Cerebellar cortex (tissue), 1 donor: ENCODE data around the gene ACAP1.

Experiments used
- DNase-seq: peaks from one replicate; pipeline ENCODE4 v3.0.0-alpha.2; 2015; ENCODE audit warnings: low spot score

ACAP1 gene, protein sequence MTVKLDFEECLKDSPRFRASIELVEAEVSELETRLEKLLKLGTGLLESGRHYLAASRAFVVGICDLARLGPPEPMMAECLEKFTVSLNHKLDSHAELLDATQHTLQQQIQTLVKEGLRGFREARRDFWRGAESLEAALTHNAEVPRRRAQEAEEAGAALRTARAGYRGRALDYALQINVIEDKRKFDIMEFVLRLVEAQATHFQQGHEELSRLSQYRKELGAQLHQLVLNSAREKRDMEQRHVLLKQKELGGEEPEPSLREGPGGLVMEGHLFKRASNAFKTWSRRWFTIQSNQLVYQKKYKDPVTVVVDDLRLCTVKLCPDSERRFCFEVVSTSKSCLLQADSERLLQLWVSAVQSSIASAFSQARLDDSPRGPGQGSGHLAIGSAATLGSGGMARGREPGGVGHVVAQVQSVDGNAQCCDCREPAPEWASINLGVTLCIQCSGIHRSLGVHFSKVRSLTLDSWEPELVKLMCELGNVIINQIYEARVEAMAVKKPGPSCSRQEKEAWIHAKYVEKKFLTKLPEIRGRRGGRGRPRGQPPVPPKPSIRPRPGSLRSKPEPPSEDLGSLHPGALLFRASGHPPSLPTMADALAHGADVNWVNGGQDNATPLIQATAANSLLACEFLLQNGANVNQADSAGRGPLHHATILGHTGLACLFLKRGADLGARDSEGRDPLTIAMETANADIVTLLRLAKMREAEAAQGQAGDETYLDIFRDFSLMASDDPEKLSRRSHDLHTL

DNA sequence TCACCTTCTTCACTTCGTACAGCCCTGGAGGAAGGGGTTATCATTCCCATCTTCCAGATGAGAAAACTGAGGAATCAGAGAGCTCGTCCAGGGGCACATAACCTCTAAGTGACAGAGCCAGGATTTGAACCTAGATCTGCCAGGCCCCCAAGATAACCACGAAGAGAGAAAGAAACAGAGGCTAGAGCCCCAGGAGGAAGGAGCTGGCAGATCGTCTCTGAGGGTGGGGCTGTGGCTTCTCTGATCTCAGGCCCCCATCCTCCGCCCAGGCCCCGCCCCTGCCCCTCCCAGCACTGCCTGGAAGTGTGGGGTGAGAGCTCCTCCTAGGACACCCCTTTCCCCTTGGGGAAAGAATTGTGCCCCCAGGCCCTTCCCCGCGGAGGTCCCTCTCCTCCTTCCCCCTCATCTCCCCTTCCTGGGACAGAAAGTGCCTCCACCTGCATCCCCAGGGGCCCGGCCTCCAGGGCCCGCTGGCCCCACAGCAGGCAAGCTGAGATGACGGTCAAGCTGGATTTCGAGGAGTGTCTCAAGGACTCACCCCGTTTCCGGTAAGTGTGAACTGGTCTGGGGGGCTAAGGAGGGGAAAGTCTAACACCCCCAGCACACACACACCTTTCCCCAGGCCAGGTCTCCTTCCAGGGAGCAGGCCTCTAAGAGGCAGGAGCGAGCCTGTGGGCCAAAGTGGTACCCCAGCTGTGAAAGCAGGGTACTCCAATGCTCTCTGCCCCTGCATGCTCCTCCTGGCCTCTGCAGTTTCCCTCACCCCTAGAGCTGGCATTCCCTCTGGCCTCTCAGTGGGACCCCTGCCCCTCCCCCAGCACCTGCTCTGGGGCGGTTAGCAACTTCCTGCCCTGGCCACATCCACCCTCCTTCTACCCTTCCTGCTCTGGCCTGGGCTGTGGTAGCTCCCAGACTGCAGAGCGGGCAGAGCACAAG is at the start of gene ACAP1:
TSS of gene ACAP1 (plus strand) at position 290 of the 936 bp plus-strand sequence. CDS start at position 496, 206 bp downstream.
- no peak for DNase-seq

DNA sequence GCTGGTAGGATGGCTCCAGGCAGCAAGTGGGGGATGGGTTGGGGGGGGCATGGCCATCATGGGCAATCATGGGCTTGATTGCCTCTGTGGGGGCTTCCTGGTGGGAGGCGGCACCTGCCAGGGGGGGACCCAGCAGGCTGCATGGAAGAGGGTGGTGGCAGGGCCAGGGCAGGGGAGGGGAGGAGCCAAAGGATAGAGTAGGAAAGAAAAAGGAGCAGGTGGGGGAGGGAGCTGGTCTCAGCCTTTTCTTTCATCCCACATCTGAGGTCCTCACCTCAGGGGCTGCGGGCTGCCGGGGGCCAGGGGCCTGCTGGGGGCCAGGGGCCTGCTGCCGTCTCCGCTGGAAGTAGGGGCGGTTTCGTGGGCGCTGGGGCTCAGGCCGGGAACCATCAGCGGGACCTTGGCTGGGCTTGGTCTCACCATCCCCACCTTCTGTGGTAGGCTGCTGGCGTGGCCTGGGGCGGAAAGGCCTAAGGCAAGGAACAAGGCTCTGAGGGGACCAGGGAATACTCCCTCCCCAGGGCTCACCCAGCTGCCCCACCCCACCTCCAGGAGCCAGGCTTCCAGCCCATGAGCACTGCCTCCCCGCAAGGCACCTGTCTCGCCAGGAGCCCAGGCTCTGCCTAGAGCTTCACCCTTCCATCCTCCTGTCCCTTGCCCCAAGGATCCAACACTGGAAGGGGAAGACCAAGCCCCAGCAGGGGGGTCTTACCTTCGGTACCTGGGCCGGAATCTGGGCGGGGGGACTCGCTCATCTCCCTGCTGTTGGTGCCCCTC is 46.9 kb upstream of the ACAP1 start:
- no peak for DNase-seq

DNA sequence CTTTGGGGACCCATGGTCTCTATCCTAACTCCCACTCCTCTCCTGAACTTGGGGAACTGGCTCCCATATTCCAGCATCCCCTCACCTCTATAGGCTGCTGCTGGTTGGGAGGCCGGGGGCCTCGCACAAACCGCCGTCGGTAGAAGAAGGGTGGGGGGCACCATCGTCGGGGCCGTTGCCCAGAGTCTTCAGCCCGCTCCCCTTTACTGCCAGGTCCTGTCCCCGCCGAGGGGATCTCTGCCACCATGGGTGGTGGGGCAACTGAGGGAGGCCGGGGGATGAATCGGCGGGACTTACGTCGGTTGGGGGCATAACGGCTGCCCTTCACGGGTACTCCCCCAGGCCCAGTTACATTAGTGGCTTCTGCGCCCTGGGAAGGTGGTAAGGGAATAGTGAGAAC is 46.2 kb upstream of the ACAP1 start:
- DNase-seq = no peak

DNA sequence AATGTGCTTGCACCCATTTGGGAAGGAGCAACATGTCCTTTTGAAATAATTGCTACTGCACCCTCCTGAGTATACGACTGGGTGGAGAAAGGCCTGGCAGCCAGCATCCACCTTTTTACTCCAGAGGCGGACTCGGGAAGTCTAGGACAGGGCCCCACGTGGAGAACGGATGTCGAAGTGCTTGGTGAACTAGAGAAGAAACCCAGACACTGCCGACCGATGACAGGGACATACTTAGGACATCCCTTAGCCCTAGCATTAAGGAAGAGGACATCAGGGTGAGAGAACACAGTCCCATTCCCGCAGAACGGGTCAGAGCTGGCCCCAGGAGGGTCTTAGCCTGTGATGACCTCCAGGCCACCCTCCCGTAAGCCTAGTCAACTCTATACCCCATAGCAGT is 45.6 kb upstream of the ACAP1 start:
- no peak for DNase-seq

DNA sequence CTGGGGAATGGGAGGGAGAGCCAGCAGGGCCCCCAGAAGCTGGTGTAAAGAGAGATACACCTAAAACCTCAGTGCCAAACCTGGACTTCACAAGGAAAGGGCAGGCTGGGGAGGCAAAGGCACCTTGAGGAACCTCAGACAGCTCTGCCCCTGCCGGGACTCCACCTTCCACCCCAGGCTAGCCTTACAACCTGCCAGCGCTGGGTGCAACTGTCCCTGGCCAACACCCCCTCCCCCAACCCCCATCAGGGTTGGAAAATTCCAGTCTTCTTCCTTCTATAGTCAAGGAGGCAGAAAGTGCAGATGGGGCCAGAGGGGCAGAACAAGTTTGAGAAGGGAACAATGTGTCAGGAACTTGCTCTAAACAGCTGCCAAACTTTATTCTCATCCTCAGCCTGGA is 44.1 kb upstream of the ACAP1 start:
- no peak for DNase-seq

DNA sequence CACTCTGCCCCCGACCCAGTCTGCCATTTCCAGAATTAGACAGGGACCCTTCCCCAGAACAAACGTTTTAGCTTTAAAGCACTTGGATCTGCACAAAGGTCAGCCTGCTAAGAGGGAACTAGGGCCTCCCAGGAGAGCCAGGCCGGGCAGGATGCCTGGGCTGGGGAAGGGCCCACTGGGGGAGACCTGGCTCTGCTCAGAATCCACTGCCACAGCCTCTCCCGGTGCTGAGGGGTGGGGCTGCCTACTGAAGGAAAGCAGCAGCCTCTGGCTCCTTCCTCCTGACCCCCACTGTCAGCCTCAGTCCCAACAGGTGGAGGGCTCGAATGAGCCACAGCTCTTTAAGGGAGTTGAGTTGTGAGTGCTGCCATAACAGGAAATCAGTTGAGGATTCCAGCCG is 43.6 kb upstream of the ACAP1 start:
- DNase-seq = no peak

DNA sequence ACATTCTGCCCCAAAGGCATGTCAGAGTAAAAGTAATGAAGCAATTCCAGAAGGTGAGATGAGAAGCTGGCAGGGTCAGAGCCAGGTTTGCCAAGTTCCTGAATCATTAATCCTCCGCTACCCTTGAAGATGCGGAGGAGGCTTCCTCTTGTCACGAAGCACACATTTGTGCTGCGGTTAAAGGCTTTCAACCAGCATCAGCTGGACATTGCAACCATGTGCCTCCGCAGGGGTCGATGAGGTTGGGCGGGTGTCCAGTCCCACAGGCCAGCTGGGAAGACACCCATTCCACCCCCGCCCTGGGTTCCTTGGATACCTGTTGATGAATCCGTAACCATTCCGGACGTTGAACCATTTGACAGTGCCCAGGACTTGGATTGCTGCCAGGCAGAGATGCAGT is 43.2 kb upstream of the ACAP1 start:
- no peak for DNase-seq

DNA sequence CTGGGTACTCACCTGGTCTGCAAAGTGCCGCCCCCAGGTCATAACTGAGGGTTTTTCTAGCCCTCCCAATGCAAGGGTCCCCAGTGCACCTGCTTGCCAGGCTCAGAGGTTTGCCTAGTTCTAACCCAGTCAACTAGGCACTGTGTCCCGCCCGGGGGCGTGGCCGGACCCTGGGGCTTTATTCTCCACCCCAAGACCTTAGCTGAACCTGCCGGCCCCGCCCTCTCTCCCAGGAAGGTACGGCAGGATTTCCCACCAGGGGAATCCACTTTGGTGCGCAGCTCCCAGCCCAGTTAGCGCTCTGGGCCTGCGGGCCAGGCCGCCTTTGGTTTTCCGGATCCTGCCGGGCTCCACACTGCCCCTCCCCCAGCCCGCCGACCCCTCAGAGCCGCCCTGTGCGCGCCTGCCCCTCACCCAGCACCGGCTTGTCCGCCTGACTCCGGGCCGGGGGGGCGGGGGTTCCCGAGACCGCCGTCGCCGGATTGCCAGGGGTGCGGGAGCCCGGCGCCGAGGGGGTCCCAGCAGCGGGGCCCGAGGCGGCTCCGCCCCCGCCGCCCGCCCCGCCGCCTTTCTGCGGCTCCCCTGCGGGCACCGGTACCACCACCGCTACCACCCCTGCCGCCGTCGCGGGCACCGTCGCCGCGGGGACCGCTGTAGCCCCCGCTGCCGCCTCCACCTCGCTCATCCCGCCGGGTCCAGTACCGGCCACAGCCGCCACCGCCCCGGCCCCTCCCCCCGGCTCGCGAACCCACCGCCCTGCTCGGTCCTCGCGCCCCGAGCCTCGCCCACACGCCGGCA is 42.3 kb upstream of the ACAP1 start:
- no peak for DNase-seq

DNA sequence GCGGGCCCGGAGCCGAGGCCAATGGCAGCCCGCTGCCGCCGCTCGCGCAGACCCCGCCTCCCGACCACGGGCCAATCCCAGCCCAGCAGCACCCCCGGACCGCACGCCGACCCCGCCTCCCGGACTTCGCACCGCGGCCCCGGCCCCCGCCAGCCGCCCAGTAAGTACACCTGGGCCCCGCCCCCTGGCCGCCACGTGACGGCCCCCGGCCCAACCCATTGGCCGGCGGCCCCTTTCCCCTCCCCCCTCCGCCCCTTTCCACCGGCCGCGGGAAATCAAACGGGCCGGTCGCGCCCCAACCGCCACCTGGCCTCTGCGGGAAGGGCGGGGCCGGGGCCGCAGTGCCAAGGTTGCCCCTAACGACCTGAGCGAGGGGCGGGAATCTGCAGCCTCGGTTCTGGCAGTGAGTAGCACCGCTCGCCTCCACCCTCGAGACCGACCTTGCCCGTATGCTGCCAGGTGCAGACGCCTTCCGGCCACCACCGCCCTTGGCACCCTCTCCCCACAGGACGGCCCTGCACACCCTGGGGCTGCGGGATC is 41.6 kb upstream of the ACAP1 start, which contains the start of gene YBX2:
TSS of gene YBX2 (minus strand) at position 26 of the 540 bp plus-strand sequence. CDS start 139 bp downstream, outside the sequence.
- peak; percentile 71 for DNase-seq

DNA sequence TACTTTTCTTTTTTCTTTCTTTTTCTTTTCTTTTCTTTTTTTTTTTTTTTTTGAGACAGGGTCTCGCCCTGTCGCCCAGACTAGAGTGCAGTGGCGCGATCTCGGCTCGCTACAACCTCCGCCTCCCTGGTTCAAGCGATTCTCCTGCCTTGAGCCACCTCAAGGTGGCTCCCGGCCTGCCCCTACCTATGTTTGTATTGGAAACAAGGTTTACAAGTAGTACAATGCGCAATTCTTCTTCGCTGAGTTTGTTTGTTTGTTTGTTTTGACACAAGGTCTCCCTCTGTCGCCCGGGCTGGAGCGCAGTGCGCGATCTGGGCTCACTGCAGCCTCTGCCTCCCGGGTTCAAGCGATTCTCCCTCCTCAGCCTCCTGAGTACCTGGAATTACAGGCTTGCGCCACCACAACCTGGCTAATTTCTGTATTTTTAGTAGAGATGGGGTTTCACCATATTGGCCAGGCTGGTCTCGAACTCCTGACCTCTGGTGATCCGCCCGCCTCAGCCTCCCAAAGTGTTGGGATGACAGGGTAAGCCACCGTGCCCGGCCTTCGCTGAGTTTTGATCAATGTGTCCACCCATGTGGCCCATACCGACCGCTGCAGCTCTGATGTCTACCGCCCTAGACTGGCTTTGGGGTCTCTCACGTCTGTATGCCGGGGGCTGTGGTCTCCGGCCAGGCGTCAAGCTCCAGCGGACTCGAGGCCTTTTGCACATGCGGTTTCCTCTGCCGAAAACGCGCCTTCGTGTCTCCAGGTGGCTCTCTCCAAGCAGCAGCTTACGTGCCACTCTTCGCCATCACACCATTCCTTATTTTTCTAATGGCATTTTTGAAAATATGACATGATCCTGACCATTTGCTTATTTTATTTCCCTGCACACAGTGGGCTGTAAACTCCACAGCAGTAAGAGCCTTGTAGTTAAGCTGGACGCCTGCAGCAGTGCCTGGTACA is 40.8 kb upstream of the ACAP1 start:
- DNase-seq = peak; percentile 39

DNA sequence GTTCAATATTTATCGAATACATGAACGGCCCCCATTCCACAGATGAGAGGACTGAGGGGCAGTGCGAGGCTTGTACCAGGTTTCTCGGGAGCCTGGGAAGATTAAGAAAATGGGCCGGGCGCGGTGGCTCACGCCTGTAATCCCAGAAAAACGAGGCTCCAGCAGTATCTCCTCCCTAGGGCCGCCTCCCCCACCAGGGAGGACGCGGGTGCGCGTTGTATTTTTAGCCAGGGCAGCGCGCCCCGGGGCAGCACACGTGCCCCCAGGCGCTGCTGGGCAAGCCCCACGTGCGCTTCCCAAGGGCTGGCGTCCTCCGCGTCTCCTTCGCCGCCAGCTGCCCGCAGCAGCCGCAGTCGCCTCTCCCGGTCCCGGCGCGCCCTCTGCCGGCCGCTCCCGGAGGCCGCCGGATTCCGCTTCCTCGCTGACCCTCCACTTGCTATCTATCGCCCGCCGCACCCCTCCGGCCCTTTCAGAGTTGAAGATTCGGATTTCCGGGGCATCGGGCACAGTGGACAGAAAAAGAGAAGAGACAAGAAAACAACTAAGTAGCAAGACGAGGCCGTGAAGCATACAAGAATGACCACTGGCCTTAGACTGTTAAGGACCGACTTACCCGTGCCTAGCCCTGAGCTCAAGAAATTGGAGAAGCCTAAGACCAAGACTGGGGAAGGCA is 40.0 kb upstream of the ACAP1 start:
- DNase-seq = peak; percentile 73

DNA sequence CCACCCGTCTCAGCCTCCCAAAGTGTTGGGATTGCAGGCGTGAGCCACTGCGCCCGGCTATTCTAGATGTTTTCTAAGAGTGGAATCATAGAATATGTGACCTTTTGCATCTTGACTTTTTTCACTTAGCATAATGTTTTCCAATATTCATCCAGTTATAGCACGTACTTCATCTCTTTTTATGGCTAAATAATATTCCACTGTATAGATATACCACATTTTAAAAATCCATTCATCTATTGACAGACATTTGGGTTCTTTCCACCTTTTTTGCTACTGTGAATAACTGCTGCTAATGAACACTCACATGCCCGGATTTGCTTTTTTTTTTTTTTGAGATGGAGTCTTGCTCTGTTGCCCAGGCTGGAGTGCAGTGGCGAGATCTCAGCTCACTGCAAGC is 32.1 kb upstream of the ACAP1 start:
- DNase-seq = no peak

DNA sequence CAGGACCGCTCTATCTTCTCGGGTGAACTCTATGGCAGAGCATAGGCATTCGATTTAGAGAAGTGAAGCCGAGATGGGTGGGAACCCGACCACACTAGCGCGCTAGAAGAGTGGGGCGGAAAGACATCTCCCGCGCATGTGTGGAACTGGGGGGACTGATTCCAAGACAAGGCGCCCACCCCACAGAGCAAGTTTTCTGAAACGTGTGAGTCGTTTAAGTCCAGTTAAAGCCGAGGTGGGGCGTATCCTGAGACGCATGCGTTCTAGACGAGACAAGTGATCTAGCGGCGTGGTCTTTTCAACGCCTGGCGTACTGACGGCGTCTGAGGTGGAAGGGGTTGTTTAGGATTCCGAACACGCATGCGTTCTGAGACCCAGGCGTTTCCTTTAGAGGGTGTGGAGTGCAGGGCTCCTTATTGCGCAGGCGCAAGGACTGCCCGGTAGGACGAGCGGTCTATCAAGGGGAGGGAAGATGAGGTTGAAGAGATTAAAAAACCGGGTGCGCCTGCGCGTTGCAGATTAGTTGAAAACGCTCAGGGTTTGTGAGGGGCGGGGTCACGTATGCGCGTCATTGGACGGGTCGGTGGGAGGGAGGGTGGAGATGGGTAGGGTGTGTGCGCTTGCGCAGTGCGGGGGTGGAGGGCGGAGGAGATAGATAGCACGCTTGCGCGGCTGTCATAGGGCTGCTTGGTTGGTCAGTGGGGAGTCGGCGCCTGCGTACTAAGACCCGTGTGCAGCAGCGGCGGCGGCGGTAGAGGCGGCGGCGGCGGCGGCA is 29.2 kb upstream of the ACAP1 start, which contains the start of gene EIF5A:
TSS of gene EIF5A (plus strand) at position 718 of the 775 bp plus-strand sequence. CDS start 2,008 bp downstream, outside the sequence.
- DNase-seq = peak; percentile 100

DNA sequence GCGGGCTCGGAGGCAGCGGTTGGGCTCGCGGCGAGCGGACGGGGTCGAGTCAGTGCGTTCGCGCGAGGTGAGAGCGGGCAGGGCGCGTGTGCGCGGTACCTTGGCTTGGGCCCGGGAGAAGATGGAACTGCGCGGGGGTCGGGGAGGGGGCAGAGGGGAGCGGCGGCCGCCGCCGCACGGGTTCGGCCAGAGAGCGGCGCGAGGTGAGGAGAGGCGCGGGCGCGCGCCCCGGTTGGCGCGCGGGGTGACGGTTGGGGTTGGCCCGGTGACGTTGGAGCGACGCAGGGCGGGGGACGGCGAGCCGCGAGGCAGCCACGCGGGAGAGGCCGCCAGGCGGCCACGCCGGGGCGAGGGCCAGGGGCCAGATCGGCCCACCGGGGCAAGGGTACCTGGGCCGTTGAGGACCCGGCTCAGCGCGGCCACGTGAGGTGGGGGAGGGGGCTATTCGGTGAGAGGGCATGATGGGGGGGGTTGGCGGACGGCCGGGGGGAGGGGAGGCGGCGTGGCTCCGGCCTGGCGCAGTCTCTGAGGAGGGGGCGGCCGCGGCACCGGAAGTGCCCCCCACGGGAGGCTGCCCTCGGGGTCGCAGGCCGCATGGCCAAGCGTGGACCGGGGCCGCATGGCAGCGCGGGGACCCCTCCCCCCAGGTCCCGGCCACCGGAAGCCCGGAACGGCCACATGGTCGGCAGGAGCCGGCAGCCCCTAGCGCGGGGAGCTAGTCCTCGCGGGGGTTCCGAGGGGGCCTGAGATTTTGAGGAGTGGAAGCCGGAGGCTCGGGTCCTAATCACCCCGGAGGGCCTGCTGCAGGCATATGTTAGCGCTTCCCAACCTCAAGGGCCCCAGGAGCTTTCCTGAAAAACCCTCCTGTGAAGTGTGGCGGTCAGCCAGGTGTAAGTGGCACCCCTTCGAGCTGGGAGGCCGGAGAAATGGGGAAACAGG is 28.4 kb upstream of the ACAP1 start:
- DNase-seq = no peak

DNA sequence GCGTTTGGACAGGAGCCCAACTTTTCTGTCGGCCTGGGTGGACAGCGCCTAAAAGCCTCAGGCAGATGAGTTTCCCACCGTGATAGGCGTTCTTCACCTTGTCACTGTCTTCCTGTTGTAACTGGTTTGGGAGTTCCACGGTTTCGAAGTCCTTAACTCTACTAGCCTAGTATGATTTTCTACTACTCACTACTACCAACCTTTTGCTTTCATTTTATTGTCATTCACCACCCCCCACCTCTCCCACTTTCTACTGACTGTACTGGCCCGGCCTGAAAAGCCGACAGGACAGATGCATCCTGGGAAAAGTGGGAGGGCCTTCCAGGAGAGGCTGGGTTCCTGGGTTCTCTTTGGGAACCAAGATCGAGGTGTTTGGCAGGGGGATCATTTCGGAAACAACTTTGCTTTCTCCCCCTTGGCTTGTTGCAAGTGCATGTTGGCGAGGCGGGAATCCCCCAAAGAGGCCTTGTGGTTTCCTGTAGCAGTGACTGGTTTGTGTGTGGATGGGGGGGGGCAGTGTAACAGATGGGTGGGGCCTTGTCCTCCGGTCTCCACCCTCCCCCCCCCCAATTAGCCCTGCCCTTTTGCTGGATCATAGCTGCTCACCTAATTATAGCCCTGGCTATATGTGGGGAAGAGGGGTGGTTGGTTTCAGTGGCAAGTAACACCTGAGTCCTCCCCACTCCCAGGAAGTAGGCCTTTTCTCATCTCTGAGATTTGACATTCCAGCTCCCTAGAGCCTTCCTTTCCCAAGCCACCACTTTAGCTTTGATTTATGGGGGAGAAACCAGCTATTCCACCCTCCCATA is 27.5 kb upstream of the ACAP1 start:
- DNase-seq = peak; percentile 80
